Measurements from ENCODE around the gene CLCN1. TPM values are rescaled to one million over a fixed set of nuclear protein-coding genes. Genes with fewer than 3 reads are reported as not detected.

Gene CLCN1
- total RNA-seq, 1 donor from 2014 or later = not detected

- no peaks in the 10 kb centered on the region for H3K79me2 ChIP-seq (ENCODE audit: low read depth)
- H2AFZ ChIP-seq (replicated peaks) = no peak overlapping the region
- Mint-ChIP-seq H3K27me3 (ENCODE audit: insufficient read depth, low read depth) (peaks cover 25% of the 10 kb centered on the region), H3K27ac (no peak overlapping the region), H3K9me3 (peaks cover 4% of the 10 kb centered on the region), H3K4me3 (no peak overlapping the region), H3K4me1 (peaks cover 24% of the 10 kb centered on the region), H3K36me3 (no peaks in the 10 kb centered on the region)
- H3K4me2 ChIP-seq = no peak overlapping the region
- no peak for TF ChIP-seq EZH2phosphoT487 (IDR thresholded peaks at IDR 0.05)
- H3K27ac ChIP-seq = no peak overlapping the region
- H3K4me1 ChIP-seq = peaks cover 15% of the 10 kb centered on the region
- DNase-seq (ENCODE audit: low spot score) = no peak
- no peaks in the 10 kb centered on the region for H3K9me3 ChIP-seq (ENCODE audit: low read depth)
- H3F3A ChIP-seq (ENCODE audit: low read depth) = peaks cover 27% of the 10 kb centered on the region
- no peaks in the 10 kb centered on the region for H3K36me3 ChIP-seq
- peaks cover 8% of the 10 kb centered on the region for H4K20me1 ChIP-seq (ENCODE audit: low read depth)
- H3K27me3 ChIP-seq = peaks cover 31% of the 10 kb centered on the region
- no peak overlapping the region for H3K9ac ChIP-seq
- no peak overlapping the region for H3K4me3 ChIP-seq
Observed at GRCh38 chr7:143347950-143348349, 32.0 kb downstream of the CLCN1 start.

- no peaks in the 10 kb centered on the region for H3K36me3 ChIP-seq
- Mint-ChIP-seq H3K27ac (peak overlapping the region; percentile 84), H3K27me3 (ENCODE audit: insufficient read depth, low read depth) (peaks cover 12% of the 10 kb centered on the region), H3K4me3 (no peak overlapping the region), H3K9me3 (peaks cover 4% of the 10 kb centered on the region), H3K36me3 (peaks cover 12% of the 10 kb centered on the region), H3K4me1 (peaks cover 25% of the 10 kb centered on the region)
- H3F3A ChIP-seq (ENCODE audit: low read depth) = peaks cover 18% of the 10 kb centered on the region
- peaks cover 24% of the 10 kb centered on the region for H4K20me1 ChIP-seq (ENCODE audit: low read depth)
- H3K9ac ChIP-seq = no peak overlapping the region
- H3K9me3 ChIP-seq (ENCODE audit: low read depth) = no peaks in the 10 kb centered on the region
- no peaks in the 10 kb centered on the region for H3K79me2 ChIP-seq (ENCODE audit: low read depth)
- peaks cover 19% of the 10 kb centered on the region for H3K4me1 ChIP-seq
- H3K27ac ChIP-seq = no peak overlapping the region
- H3K4me2 ChIP-seq = no peak overlapping the region
- no peak overlapping the region for H2AFZ ChIP-seq (replicated peaks)
- no peak for TF ChIP-seq CTCF (IDR thresholded peaks at IDR 0.05)
- TF ChIP-seq EZH2phosphoT487 (IDR thresholded peaks at IDR 0.05) = no peak
- TF ChIP-seq EZH2 (IDR thresholded peaks at IDR 0.05) = no peak
- peaks cover 17% of the 10 kb centered on the region for H3K27me3 ChIP-seq
- no peak overlapping the region for H3K4me3 ChIP-seq
- no peak for DNase-seq (ENCODE audit: low spot score)
Observed at GRCh38 chr7:143351060-143351459, 35.1 kb downstream of the CLCN1 start.

- peaks cover 18% of the 10 kb centered on the region for H3F3A ChIP-seq (ENCODE audit: low read depth)
- peaks cover 12% of the 10 kb centered on the region for H3K27me3 ChIP-seq
- TF ChIP-seq EZH2phosphoT487 (IDR thresholded peaks at IDR 0.05) = no peak
- no peak for TF ChIP-seq EZH2 (IDR thresholded peaks at IDR 0.05)
- no peak for TF ChIP-seq CTCF (IDR thresholded peaks at IDR 0.05)
- no peak overlapping the region for H3K27ac ChIP-seq
- peaks cover 19% of the 10 kb centered on the region for H3K4me1 ChIP-seq
- no peaks in the 10 kb centered on the region for H3K79me2 ChIP-seq (ENCODE audit: low read depth)
- H4K20me1 ChIP-seq (ENCODE audit: low read depth) = peaks cover 24% of the 10 kb centered on the region
- no peak overlapping the region for H2AFZ ChIP-seq (replicated peaks)
- H3K36me3 ChIP-seq = no peaks in the 10 kb centered on the region
- H3K4me3 ChIP-seq = no peak overlapping the region
- peaks cover 4% of the 10 kb centered on the region for H3K9me3 Mint-ChIP-seq
- H3K36me3 Mint-ChIP-seq = peaks cover 12% of the 10 kb centered on the region
- H3K9ac ChIP-seq = no peak overlapping the region
- H3K9me3 ChIP-seq (ENCODE audit: low read depth) = no peaks in the 10 kb centered on the region
- H3K27ac Mint-ChIP-seq = peak overlapping the region; percentile 20
- no peak overlapping the region for H3K4me3 Mint-ChIP-seq
- no peak overlapping the region for H3K4me2 ChIP-seq
- peaks cover 10% of the 10 kb centered on the region for H3K27me3 Mint-ChIP-seq (ENCODE audit: insufficient read depth, low read depth)
- DNase-seq (ENCODE audit: low spot score) = no peak
- H3K4me1 Mint-ChIP-seq = peaks cover 25% of the 10 kb centered on the region
Observed at GRCh38 chr7:143351574-143351973, 35.7 kb downstream of the CLCN1 start.

- TF ChIP-seq CTCF (IDR thresholded peaks at IDR 0.05) = no peak
- no peak for TF ChIP-seq EZH2 (IDR thresholded peaks at IDR 0.05)
- TF ChIP-seq EZH2phosphoT487 (IDR thresholded peaks at IDR 0.05) = no peak
- Mint-ChIP-seq H3K4me1 (peaks cover 25% of the 10 kb centered on the region), H3K36me3 (peaks cover 17% of the 10 kb centered on the region), H3K4me3 (peak overlapping the region; percentile 75), H3K27ac (peak overlapping the region; percentile 83), H3K9me3 (no peaks in the 10 kb centered on the region), H3K27me3 (ENCODE audit: insufficient read depth, low read depth) (peaks cover 10% of the 10 kb centered on the region)
- no peaks in the 10 kb centered on the region for H3K9me3 ChIP-seq (ENCODE audit: low read depth)
- H3K4me2 ChIP-seq = peak overlapping the region; percentile 46
- peak; percentile 86 for DNase-seq (ENCODE audit: low spot score)
- H3K79me2 ChIP-seq (ENCODE audit: low read depth) = no peaks in the 10 kb centered on the region
- peaks cover 24% of the 10 kb centered on the region for H4K20me1 ChIP-seq (ENCODE audit: low read depth)
- peaks cover 19% of the 10 kb centered on the region for H3K4me1 ChIP-seq
- no peak overlapping the region for H3K4me3 ChIP-seq
- H3K27me3 ChIP-seq = peaks cover 6% of the 10 kb centered on the region
- no peaks in the 10 kb centered on the region for H3K36me3 ChIP-seq
- no peak overlapping the region for H3K9ac ChIP-seq
- no peak overlapping the region for H2AFZ ChIP-seq (replicated peaks)
- H3K27ac ChIP-seq = peak overlapping the region; percentile 84
- H3F3A ChIP-seq (ENCODE audit: low read depth) = peaks cover 18% of the 10 kb centered on the region
Observed at GRCh38 chr7:143352531-143353002, 36.7 kb downstream of the CLCN1 start.
